HUES6 (cell line): ENCODE measurements around the gene TPRG1.
"Not testable (repeated sequence)": the region's sequence is repeated elsewhere in the genome, so short reads cannot be mapped to it uniquely, and the experiment has no call there.

Source experiments
- H3K27ac ChIP-seq: 2 replicates; pipeline ENCODE4 v1.7.0; 2013; ENCODE audit warnings: low read depth, mild to moderate bottlenecking, low read length, inconsistent platforms
- H3K27me3 ChIP-seq: 2 replicates; pipeline ENCODE4 v1.6.1; 2013; ENCODE audit warnings: low read length; ENCODE audit not compliant: control insufficient read depth, insufficient read depth
- H3K36me3 ChIP-seq: 2 replicates; pipeline ENCODE4 v1.6.1; 2013; ENCODE audit warnings: low read length; ENCODE audit not compliant: control insufficient read depth, insufficient read depth
- H3K4me1 ChIP-seq: 2 replicates; pipeline ENCODE4 v1.6.1; 2013; ENCODE audit warnings: low read length; ENCODE audit not compliant: control insufficient read depth, insufficient read depth
- H3K4me3 ChIP-seq: 2 replicates; pipeline ENCODE4 v1.5.1; 2013; ENCODE audit warnings: low read depth, low read length
- H3K9ac ChIP-seq: one replicate; pipeline ENCODE4 v1.6.1; 2013; ENCODE audit warnings: mild to moderate bottlenecking, low read length
- H3K9me3 ChIP-seq: 2 replicates; pipeline ENCODE4 v1.6.1; 2013; ENCODE audit warnings: low read depth, low read length; ENCODE audit not compliant: control insufficient read depth, insufficient read depth

TPRG1 gene

DNA sequence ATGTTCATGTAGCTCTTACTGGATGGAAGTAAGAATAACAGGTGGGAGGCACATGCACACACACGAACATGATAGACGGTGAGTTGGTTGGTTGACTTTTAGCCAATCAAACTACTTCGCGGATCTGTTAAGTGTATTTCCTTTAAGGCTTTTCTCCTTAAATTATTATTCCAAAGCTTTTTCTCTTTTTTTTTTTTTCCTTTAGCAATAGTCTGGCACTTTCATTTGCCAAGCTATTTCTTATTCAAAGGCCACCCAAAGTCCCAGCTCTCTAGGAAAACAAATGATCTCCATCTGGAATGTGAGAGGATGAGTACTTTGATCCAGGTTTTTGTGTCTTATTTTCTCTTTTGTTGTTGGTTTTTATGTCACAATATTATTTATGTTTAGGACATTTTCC lies 141.1 kb downstream of the TPRG1 start:
- no peak overlapping the region for H3K4me3 ChIP-seq
- H3K4me1 ChIP-seq, result peaks cover 13% of the 10 kb centered on the region
- no peaks in the 10 kb centered on the region for H3K27me3 ChIP-seq
- no peaks in the 10 kb centered on the region for H3K36me3 ChIP-seq
- no peak overlapping the region for H3K27ac ChIP-seq
- no peaks in the 10 kb centered on the region for H3K9me3 ChIP-seq
- H3K9ac ChIP-seq, result no peak overlapping the region

DNA sequence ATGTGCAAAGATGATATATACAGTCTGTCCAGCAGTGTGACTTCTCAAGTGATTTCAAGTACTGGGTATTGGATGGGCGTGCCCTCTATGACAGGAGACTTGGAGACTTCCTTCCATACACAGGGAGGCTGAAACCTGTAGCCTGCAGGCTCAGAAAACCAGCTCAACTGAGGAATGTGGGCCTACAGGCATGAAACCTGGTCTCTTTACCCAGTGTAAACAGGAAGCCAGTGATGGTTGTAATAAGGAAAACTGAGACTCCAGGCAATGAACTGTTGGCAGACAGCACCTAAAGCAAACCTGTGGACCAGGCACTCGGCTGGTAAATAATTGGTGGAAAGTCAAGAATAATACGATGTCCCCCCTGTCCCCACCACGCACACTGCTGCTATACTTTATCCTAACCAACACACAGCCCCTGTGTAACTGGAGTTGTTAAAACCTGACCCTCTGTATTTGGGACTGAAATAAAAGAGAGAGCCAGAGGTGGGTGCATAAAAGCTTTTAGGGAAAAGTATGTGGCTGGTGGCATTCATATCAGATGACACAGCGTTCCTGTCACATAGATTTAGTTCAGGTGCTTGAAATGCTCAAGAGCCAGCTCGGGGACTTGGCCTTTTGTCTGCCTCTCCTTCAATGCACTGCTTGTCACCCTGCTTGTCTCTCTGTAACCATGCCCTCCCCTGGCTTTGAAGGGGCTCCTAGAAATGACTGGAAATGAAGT lies 144.7 kb downstream of the TPRG1 start:
- H3K9ac ChIP-seq, result no peak overlapping the region
- no peak overlapping the region for H3K4me3 ChIP-seq
- no peaks in the 10 kb centered on the region for H3K36me3 ChIP-seq
- no peaks in the 10 kb centered on the region for H3K27me3 ChIP-seq
- no peaks in the 10 kb centered on the region for H3K9me3 ChIP-seq
- no peak overlapping the region for H3K27ac ChIP-seq
- peaks cover 13% of the 10 kb centered on the region for H3K4me1 ChIP-seq

DNA sequence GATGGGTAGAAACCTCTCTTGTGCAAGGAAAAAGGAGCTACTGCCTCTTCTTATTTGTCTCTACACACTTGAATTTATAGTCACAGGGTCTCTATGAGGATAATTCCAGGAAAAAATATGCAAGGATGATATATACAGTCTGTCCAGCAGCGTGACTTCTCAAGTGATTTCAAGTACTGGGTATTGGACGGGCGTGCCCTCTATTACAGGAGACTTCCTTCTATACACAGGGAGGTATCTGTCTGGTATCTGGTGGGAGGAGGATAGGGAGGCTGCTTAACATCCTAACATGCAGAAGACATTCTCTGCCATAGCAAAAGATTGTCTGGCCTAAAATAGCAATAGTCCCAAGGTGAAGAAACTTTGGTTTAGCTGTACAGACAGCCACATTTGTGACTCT lies 146.1 kb downstream of the TPRG1 start:
- Histone ChIP-seq H3K9ac (no peak overlapping the region), H3K4me3 (no peak overlapping the region), H3K9me3 (no peaks in the 10 kb centered on the region), H3K27me3 (no peaks in the 10 kb centered on the region), H3K27ac (no peak overlapping the region), H3K4me1 (peaks cover 13% of the 10 kb centered on the region), H3K36me3 (no peaks in the 10 kb centered on the region)

DNA sequence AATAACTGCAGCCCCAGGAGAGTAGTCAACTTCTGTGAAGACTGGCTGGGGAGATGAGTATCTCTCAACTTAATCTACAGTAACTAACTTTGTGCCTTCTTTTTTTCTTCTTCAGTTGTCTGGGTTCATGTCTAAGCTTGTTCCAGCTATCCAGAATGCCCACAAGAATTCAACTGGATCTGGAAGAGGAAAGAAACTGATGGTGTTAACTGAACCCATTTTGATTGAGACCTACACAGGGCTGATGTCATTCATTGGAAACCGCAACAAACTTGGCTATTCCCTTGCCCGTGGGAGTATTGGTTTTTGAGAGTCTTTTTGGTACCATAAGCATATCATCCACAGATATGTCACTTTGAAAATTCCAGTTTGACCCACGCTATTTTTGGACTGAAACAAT lies 148.7 kb downstream of the TPRG1 start:
- H3K4me3 ChIP-seq, result no peak overlapping the region
- H3K4me1 ChIP-seq, result peaks cover 13% of the 10 kb centered on the region
- H3K9me3 ChIP-seq, result no peaks in the 10 kb centered on the region
- H3K36me3 ChIP-seq, result no peaks in the 10 kb centered on the region
- H3K27me3 ChIP-seq, result no peaks in the 10 kb centered on the region
- no peak overlapping the region for H3K9ac ChIP-seq
- no peak overlapping the region for H3K27ac ChIP-seq

DNA sequence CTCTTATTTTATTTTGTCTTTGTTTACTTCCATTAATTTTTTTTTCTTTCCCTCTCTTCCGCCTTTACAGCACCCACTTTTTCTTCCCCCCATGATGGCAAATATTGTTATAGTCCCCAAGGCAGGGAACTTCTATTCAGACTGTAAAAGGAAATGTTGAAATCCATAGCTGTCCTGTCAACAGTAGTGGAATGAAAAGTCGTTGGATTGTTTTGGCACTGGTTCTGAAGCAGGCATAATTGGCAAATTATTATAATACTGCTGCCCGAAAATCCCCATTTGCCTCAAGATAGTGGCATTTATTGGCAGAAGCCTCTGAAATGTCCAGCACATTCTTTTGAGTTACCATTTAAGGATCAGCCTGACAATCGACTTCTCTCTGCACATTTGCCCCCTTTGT lies 150.6 kb downstream of the TPRG1 start:
- Histone ChIP-seq H3K36me3 (no peaks in the 10 kb centered on the region), H3K9me3 (no peaks in the 10 kb centered on the region), H3K27me3 (no peaks in the 10 kb centered on the region), H3K27ac (no peak overlapping the region), H3K4me1 (no peaks in the 10 kb centered on the region), H3K4me3 (no peak overlapping the region), H3K9ac (no peak overlapping the region)

DNA sequence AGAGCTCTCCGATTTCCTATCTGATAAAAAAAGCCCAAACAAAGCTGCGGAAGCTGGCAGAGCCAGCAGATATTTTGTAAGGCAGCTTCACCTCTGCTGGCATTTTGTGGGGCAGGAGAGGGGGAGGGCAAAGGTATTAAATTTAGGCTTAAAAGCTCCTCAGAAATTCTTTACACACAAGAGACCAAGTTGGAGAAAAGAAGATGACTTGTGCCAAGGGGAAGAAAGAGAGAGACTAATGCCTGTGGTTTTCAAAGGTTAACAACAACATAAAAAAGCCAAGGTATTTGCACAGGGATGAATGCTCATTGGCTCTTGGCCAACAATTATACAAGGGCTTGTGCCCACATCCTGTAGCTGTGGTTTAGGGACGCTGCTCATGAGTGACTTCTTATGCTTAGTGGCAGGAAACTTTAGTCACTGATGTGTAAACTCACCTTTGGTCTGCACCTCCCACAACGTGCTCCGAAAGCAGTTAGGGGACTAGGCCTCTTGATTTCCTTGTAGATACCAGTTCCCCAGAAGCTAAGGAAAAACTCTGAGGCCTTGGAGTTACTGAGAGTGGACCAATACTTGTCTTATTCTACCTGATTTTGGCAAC lies 152.9 kb downstream of the TPRG1 start:
- no peaks in the 10 kb centered on the region for H3K9me3 ChIP-seq
- no peak overlapping the region for H3K9ac ChIP-seq
- H3K4me1 ChIP-seq, result no peaks in the 10 kb centered on the region
- H3K27me3 ChIP-seq, result no peaks in the 10 kb centered on the region
- no peaks in the 10 kb centered on the region for H3K36me3 ChIP-seq
- no peak overlapping the region for H3K27ac ChIP-seq
- H3K4me3 ChIP-seq, result no peak overlapping the region

DNA sequence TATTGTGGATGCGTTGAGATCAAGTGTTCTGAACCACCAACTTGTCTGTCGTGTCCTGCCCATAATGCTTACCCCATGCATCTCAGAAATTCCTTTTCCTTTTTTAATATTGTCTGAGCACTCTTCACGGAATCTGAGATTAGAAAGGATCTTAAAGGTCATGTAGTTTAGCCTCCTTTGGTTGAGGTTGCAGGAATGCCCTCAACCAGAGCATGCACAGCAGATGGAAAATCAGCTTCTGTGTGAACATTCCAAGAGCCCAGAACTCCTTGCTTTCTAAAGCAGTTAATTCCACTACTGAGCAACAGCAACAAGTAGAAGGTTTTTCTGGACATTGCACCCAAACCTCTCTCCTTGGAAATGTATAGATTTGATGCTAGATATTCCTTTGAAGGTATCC lies 153.7 kb downstream of the TPRG1 start:
- Histone ChIP-seq H3K9me3 (no peaks in the 10 kb centered on the region), H3K4me1 (no peaks in the 10 kb centered on the region), H3K9ac (no peak overlapping the region), H3K4me3 (no peak overlapping the region), H3K27ac (no peak overlapping the region), H3K36me3 (no peaks in the 10 kb centered on the region), H3K27me3 (no peaks in the 10 kb centered on the region)

DNA sequence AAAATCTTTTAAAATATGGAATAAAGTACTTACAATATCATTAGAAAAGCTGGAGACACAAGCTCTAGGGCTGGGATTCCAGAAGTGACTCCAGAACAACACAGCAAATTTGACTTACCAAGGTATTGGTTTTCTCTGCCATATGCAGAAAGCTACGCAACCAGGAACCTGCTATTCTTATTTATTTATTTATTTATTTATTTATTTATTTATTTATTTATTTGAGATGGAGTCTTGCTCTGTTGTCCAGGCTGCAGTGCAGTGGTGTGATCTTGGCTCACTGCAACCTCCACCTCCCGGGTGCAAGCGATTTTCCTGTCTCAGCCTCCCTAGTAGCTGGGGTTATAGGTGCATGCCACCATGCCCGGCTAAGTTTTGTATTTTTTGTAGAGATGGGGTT lies 157.9 kb downstream of the TPRG1 start:
- not testable (repeated sequence) for H3K4me1 ChIP-seq, H3K9ac ChIP-seq, H3K4me3 ChIP-seq, H3K36me3 ChIP-seq, H3K9me3 ChIP-seq, H3K27ac ChIP-seq, H3K27me3 ChIP-seq

DNA sequence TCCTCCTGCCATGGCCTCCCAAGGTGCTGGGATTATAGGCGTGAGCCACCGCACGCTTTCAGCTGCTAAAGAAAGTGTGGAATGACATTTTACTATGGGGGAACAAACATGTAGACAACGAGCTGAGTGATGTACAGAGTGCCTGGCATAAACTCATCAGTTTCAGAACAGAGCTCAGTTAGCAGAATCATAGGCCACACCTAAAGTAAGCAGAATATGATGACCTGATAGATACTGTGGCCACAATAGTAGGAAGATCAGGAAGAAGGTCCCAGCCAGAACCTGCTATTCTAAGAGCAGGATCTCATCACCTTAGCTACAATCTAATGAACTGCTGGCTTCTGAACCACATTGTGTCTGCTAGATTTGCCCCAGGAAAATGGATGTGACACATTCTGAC lies 158.3 kb downstream of the TPRG1 start:
- H3K9me3 ChIP-seq, result no peaks in the 10 kb centered on the region
- no peak overlapping the region for H3K27ac ChIP-seq
- H3K27me3 ChIP-seq, result no peaks in the 10 kb centered on the region
- H3K36me3 ChIP-seq, result no peaks in the 10 kb centered on the region
- H3K4me1 ChIP-seq, result no peaks in the 10 kb centered on the region
- no peak overlapping the region for H3K4me3 ChIP-seq
- H3K9ac ChIP-seq, result no peak overlapping the region

DNA sequence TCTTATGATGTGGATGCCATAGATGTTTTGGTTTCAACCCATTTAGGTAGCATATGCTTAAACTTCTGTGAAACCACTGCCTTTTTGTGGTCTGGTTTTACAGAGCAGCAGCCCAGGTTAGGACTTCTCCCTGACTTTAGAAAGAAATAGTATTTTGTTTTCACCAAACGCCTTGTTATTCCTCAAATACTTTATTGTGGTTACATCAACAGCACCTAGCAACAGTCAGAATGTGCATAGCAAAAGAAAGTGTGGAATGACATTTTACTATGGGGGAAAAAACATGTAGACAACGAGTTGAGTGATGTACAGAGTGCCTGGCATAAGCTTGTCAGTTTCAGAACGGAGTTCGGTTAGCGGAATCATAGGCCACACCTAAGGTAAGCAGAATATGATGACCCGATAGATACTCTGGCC lies 159.2 kb downstream of the TPRG1 start:
- no peaks in the 10 kb centered on the region for H3K27me3 ChIP-seq
- H3K9ac ChIP-seq, result no peak overlapping the region
- H3K9me3 ChIP-seq, result no peaks in the 10 kb centered on the region
- H3K4me3 ChIP-seq, result no peak overlapping the region
- H3K27ac ChIP-seq, result no peak overlapping the region
- H3K4me1 ChIP-seq, result no peaks in the 10 kb centered on the region
- no peaks in the 10 kb centered on the region for H3K36me3 ChIP-seq

DNA sequence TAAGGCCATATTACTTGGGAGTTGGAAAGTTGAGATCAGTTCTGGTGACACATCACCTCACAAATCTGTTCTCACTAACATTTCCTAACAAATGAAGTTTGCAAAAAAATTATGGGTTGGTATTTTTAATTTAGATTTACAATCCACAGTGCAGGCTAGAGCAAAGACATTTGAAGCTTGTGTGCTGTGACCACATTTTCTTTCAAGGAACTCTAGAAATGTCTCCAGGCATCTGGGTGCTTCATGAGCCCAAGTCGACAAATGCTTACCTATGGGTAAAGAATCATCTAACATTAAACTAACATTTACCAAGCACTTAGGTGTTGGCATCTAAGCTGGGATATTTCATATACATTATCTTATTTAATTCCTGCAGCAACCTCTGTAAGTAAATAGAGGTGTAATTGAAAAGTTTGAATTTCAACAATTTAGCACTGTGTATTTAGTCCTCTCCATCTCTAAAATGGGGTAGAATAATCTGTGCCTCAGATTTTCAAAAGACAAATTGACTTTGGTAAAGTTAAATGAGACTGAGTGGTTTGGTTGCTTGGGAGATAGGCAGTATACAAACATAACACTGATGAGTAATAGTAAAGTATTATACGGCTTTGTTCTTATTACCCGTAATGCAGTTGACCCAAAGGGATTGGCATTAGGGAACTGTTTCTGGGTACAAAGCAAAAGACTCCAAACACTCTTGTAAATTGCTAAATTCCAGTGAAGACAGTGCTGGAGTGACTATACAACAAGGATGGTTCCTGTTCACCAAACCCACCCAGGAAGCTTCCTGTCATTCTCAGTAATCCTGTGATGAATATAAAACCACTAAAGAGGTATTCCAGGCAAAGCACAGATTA lies 162.5 kb downstream of the TPRG1 start:
- no peaks in the 10 kb centered on the region for H3K36me3 ChIP-seq
- H3K4me1 ChIP-seq, result no peaks in the 10 kb centered on the region
- no peaks in the 10 kb centered on the region for H3K27me3 ChIP-seq
- H3K27ac ChIP-seq, result no peak overlapping the region
- H3K9me3 ChIP-seq, result no peaks in the 10 kb centered on the region
- no peak overlapping the region for H3K9ac ChIP-seq
- no peak overlapping the region for H3K4me3 ChIP-seq
